Nephron (organoid): ENCODE results near the gene ST6GALNAC3.

Experiments
- H3K27ac Mint-ChIP-seq, 3 experiments: 2 replicates each; pipeline ENCODE4 v1.8.0; 2020; ENCODE audit warnings: mixed read lengths in 3 of 3, mild to moderate bottlenecking in 2 of 3, moderate library complexity in 1 of 3
- H3K27me3 Mint-ChIP-seq: 2 replicates; pipeline ENCODE4 v1.8.0; 2021; ENCODE audit warnings: low read depth, mild to moderate bottlenecking, moderate library complexity, mixed read lengths
- H3K36me3 Mint-ChIP-seq: 2 replicates; pipeline ENCODE4 v1.8.0; 2020; ENCODE audit warnings: low read depth, mixed read lengths
- H3K4me1 Mint-ChIP-seq: 2 replicates; pipeline ENCODE4 v1.8.0; 2020; ENCODE audit warnings: mixed read lengths
- H3K4me3 Mint-ChIP-seq, 3 experiments: 2 replicates each; pipeline ENCODE4 v1.8.0; 2020; ENCODE audit warnings: mild to moderate bottlenecking in 3 of 3, mixed read lengths in 3 of 3, moderate library complexity in 2 of 3
- H3K9me3 Mint-ChIP-seq: 2 replicates; pipeline ENCODE4 v1.8.0; 2020; ENCODE audit warnings: mixed read lengths
- CTCF ChIP-seq, 3 experiments: fragments of 200-600 bp; sonication (generic); IDR thresholded peaks; one replicate each; pipeline ENCODE4 v1.5.0; 2021; ENCODE audit warnings: antibody characterized with exemption in 3 of 3; ENCODE audit not compliant: unreplicated experiment in 3 of 3

Gene ST6GALNAC3

GRCh38 chr1:76615253-76616035 lies 540.9 kb downstream of the ST6GALNAC3 start:
- Mint-ChIP-seq H3K9me3 (no peaks in the 10 kb centered on the region), H3K27ac (peak overlapping the region; percentile 73 to 94 (median 74)), H3K4me3 (no peak overlapping the region), H3K4me1 (peaks cover 23% of the 10 kb centered on the region), H3K36me3 (no peaks in the 10 kb centered on the region), H3K27me3 (no peaks in the 10 kb centered on the region)
- TF ChIP-seq CTCF (IDR thresholded peaks at IDR 0.05; ENCODE audit: unreplicated experiment in 3 of 3), result no peak

- Mint-ChIP-seq H3K4me3 (no peak overlapping the region), H3K4me1 (peaks cover 14% of the 10 kb centered on the region), H3K27me3 (no peaks in the 10 kb centered on the region), H3K27ac (no peak overlapping the region), H3K36me3 (no peaks in the 10 kb centered on the region), H3K9me3 (no peaks in the 10 kb centered on the region)
- no peak for TF ChIP-seq CTCF (IDR thresholded peaks at IDR 0.05; ENCODE audit: unreplicated experiment in 3 of 3)
These were observed 545.8 kb downstream of the ST6GALNAC3 start for GRCh38 chr1:76620371-76620770.

GRCh38 chr1:76622774-76623528 lies 548.4 kb downstream of the ST6GALNAC3 start:
- Mint-ChIP-seq H3K4me3 (no peak overlapping the region), H3K36me3 (no peaks in the 10 kb centered on the region), H3K4me1 (peaks cover 7% of the 10 kb centered on the region), H3K27ac (no peak overlapping the region), H3K9me3 (no peaks in the 10 kb centered on the region), H3K27me3 (no peaks in the 10 kb centered on the region)
- TF ChIP-seq CTCF (IDR thresholded peaks at IDR 0.05; ENCODE audit: unreplicated experiment in 3 of 3), result no peak

GRCh38 chr1:76625886-76626678 lies 551.5 kb downstream of the ST6GALNAC3 start:
- Mint-ChIP-seq H3K27me3 (no peaks in the 10 kb centered on the region), H3K4me1 (peaks cover 7% of the 10 kb centered on the region), H3K27ac (no peak overlapping the region), H3K9me3 (no peaks in the 10 kb centered on the region), H3K4me3 (no peak overlapping the region), H3K36me3 (peaks cover 17% of the 10 kb centered on the region)
- TF ChIP-seq CTCF (IDR thresholded peaks at IDR 0.05; ENCODE audit: unreplicated experiment in 3 of 3), result no peak

GRCh38 chr1:76627498-76627897 lies 553.0 kb downstream of the ST6GALNAC3 start:
- peaks cover 7% of the 10 kb centered on the region for H3K4me1 Mint-ChIP-seq

More at GRCh38 chr1:76627498-76627897, 553.0 kb downstream of the ST6GALNAC3 start:
- TF ChIP-seq CTCF (IDR thresholded peaks at IDR 0.05; ENCODE audit: unreplicated experiment in 3 of 3), result no peak
- Mint-ChIP-seq H3K4me3 (no peak overlapping the region), H3K27ac (no peak overlapping the region), H3K27me3 (no peaks in the 10 kb centered on the region), H3K36me3 (peaks cover 17% of the 10 kb centered on the region), H3K9me3 (no peaks in the 10 kb centered on the region)
